Hindlimb muscle (tissue), 1 donor: ENCODE results near the gene PCSK1N. TPM values are rescaled to one million over a fixed set of nuclear protein-coding genes. Genes with fewer than 3 reads are reported as not detected.

Experiments
- DNase-seq: peaks from one replicate; pipeline ENCODE4 v3.0.0-alpha.2; 2013
- polyA plus RNA-seq: library from polyadenylated mRNA; unstranded; fragments of 120-200 nt; gene quantifications from one replicate; pipeline ENCODE4 v1.2.1, GENCODE V29; 2013; ENCODE audit not compliant: insufficient read length

The PCSK1N gene
- polyA plus RNA-seq, 1 donor = not detected

DNA sequence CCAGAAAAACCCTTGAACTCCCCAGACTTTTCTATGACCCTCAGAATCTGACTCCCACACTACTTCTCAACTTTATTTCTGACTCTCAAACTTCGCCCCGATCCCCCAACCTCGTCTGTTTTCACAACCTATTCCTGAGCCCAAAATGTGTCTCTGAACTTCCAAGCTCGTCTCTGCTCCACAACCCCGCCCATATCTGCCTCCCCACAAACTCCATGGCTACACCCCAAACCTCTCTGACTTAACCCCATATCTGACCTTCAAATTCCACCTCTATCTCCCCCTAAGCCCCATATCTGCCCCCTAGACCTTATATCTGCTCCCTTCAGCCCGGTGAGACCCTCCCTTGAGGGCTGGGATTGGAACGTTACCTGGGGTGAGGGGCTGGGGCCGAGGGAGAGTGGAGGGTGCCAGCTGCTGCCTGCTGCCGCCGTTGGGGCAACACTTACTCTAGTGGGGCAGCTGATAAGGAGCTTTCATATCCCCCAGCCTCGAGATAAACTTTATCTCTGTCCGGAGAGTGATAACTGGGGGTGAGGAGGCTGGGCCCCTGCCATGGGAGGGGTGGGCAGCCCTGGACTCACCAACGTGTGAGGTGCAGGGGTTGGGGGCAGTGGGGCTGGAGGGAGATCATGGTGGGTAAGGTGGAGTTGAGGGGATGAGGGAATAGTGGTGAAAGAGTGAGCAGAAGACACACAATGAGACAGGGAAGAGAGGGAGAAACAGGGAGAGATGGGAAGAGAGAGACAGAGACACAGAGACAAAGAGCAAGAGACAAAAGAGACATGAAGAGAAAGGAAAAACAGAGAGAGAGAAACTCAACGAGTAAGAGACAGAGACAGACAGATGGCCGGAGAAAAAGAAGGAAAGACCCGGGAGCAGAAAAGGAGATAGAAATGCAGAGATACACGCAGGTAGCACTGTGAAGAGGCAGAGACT, 47.6 kb downstream of the PCSK1N start:
- no peak for DNase-seq

DNA sequence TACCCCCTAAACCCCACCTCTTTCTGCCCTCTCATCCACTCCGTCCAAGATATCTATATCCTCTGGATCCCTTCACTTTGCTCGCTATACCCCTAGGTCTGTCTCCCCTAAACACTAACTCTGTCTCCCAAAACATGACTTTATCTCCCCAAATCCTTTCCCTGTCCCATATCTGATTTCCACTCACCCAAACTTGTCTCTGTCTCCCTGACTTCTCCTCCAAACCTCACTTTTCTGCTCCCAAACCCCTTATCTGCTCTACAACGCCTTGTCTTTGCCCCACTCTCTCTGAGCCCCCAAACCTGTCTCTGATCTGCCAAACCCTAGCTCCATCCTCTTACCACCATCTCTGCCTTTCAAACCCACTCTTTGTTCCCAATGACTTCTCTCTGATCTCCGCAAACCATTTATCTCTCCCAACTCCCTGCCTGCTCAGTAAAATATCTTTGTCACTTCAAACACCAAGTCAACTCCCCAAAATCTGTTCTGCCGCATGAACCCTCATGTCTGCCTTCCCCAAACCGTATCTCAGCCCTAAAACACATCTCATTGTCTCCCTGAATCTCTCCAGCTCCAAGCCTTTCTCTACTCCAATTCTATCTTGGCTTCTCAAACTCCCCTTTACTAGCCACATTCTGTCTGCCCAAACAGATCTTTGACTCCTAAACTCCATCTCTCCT, 48.4 kb downstream of the PCSK1N start:
- DNase-seq = no peak

DNA sequence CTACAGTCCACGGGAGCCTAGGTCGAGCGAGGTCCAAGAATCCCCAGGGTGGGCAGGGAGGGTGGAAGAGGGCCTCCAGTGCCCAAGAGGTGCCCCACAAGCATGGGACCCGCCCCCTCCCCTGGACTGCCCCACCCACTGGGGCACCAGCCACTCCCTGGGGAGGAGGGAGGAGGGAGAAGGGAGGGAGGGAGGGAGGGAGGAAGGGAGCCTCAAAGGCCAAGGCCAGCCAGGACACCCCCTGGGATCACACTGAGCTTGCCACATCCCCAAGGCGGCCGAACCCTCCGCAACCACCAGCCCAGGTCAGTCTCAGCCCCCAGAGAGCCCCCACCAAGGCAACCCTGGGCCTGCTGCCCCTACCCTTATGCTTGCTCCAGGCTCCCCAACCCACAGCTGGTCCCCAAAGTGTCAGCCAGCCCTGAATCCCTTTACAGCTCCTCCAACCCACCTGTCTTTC, 49.0 kb downstream of the PCSK1N start, which contains the start of gene GATA1:
Gene GATA1, plus strand, starts transcription at position 250 of the 460 bp plus-strand sequence. CDS start 4,520 bp downstream, outside the sequence.
- DNase-seq = no peak

DNA sequence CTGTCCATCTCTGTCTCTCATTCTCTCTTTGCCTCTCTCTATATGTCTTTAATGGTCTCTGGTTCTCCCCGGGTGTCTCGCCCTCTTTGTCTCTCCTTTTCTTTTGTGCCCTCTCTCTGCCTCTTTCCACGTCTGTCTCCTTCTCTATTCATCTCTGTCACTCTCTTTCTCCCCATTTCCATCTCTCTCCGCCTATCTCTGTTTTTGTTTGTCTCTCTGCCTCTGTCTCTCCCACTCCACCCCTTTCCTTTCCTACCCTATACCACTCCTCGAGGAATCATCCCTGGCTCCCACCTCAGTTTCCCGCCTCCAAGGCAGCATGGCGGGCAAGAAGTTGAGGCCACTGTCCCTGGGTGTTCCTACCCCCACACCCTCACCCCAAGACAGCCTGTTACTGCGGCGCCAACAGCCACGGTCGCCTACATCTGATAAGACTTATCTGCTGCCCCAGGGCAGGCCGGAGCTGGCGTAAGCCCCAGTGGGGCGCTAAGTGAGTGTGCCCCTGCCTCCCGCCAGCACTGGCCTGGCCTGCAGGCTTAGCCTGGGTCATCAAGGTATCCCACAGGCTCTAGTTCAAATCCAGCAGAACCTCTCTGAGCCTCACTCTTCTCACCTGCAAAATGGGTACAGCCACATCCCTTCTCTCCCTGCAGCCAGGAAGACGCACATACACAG, 49.7 kb downstream of the PCSK1N start:
- no peak for DNase-seq

DNA sequence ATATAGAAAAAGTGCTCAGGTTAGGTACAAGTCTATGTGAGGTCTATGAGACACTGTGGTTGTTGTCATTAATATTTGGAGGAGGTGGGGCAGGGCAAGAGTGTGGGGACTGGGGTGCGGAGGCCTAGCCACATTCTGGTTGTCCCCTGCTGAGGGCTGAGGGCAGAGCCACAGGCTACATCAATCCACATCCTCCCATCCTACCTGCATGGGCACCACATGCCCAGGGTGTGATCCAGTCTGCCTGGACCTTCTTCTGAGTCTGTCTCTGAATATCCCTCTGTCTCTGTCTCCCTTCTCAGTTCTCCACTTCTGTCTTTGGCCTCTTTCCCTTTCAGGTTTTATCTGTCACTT, 50.2 kb downstream of the PCSK1N start:
- DNase-seq = no peak

DNA sequence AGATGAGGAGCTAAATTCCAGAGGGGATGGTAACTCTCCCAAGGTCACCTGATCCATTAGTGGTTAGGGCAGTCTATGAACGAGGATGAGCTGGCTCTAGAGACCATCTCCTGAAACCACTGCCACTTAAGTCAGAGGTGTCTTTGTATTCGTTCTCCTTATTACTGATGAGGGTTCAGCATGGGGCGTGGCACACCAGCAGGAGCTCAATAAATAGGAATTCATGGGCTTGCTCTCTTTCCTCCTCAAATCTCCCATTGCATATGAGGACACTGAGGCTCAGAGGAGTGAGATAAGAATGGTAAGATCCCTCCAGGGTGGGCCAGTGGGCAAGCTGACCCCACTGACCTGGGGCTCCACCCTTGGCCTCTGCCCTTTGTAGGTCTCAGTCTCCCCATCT, 50.7 kb downstream of the PCSK1N start:
- no peak for DNase-seq

DNA sequence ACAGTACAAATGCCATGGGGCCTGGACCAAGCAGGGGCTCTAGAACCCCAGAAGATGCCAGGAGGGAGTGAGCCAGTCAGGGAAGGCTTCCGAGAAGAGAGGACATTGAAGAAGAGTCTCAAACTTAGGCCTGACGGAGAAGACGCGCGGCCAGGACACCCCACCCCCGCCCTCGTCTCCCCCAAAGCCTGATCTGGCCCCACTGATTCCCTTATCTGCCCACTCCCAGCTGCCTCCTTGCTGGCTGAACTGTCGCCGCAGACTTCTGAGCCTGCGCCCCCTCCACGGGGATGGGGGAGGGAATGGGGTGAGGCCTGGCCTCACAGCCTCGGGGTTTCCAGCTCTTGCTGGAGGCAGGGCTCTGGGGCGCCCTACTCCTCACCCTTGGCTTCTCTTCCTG, 52.6 kb downstream of the PCSK1N start:
- DNase-seq = no peak

DNA sequence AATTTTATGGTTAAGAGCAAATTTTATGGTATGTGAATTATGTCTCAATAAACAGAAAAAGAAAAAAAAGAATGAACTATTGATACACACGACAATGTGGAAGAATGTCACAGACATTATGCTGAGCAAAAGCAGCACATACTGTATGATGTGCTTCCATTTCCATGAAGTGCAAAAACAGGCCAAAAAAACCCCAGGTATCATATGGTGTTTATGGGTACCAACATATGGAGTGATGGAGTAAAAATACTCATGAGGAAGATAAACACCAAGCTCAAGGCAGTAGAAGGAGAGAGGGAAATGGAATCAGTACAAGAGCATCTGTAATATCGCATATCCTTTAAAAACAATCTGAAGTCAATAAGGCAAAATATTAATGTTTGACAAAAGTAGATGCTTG, 53.2 kb downstream of the PCSK1N start:
- DNase-seq = no peak

DNA sequence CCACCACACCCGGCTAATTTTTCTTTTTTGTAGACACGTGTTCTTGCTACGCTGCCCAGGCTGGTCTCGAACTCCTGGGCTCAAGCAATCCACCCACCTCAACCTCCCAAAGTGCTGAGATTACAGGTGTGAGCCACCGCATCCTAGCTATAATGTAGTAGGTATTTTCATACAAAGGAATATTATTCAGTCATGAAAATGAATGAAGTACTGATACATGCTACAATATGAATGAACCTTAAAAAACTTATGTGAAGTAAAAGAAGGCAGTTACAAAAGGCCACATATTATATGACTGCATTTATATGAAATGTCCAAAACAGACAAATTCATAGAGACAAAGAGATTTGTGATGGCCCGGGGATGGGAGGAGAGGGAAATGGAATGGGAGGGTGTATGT, 53.7 kb downstream of the PCSK1N start:
- DNase-seq = no peak

Other genes starting within 250 kb of the PCSK1N start
- 108 TPM for gene WDR13, start 238.1 kb downstream of the PCSK1N start, polyA plus RNA-seq
- gene WAS, start 151.8 kb downstream of the PCSK1N start, polyA plus RNA-seq = 4.2 TPM
- 4.6 TPM for gene SUV39H1, start 138.9 kb downstream of the PCSK1N start, polyA plus RNA-seq
- gene GLOD5, start 73.9 kb downstream of the PCSK1N start, polyA plus RNA-seq = not detected
- gene GATA1, start 49.0 kb downstream of the PCSK1N start, polyA plus RNA-seq = 0.72 TPM
- 101 TPM for gene HDAC6, start 33.5 kb downstream of the PCSK1N start, polyA plus RNA-seq
- not detected for gene ERAS, start 9.1 kb downstream of the PCSK1N start, polyA plus RNA-seq
- gene TIMM17B, start 62.2 kb upstream of the PCSK1N start, polyA plus RNA-seq = 38.2 TPM
- gene PQBP1, start 62.3 kb upstream of the PCSK1N start, polyA plus RNA-seq = 69.1 TPM
- gene SLC35A2, start 76.0 kb upstream of the PCSK1N start, polyA plus RNA-seq = 16.4 TPM
- gene PIM2, start 83.4 kb upstream of the PCSK1N start, polyA plus RNA-seq = 2.1 TPM
- 41.6 TPM for gene OTUD5, start 122.0 kb upstream of the PCSK1N start, polyA plus RNA-seq
- 1.4 TPM for gene KCND1, start 136.2 kb upstream of the PCSK1N start, polyA plus RNA-seq
- gene GRIPAP1, start 166.7 kb upstream of the PCSK1N start, polyA plus RNA-seq = 22.0 TPM
- 22.2 TPM for gene TFE3, start 207.7 kb upstream of the PCSK1N start, polyA plus RNA-seq
- 4.6 TPM for gene CCDC120, start 223.4 kb upstream of the PCSK1N start, polyA plus RNA-seq
- 20.3 TPM for gene PRAF2, start 238.4 kb upstream of the PCSK1N start, polyA plus RNA-seq
- 34.5 TPM for gene WDR45, start 244.3 kb upstream of the PCSK1N start, polyA plus RNA-seq